ENCODE results near the gene KSR1. TPM values are rescaled to one million over a fixed set of nuclear protein-coding genes. Genes with fewer than 3 reads are reported as not detected.

The KSR1 gene
- total and polyA plus RNA-seq, 2 donors = 22.7 to 27.3 TPM

GRCh38 chr17:27452828-27453227 is 3.4 kb upstream of the KSR1 start:
- no peak for DNase-seq (ENCODE audit: extremely low spot score)
- H3K27ac ChIP-seq (ENCODE audit: low read depth) = no peak overlapping the region
- no peaks in the 10 kb centered on the region for H3K4me1 ChIP-seq (ENCODE audit: insufficient read depth)
- no peaks in the 10 kb centered on the region for H3K36me3 ChIP-seq (ENCODE audit: insufficient read depth)
- H3K4me3 ChIP-seq (ENCODE audit: low read depth, low read length) = no peak overlapping the region
- 50% methylated on average over 5 of the region's 5 CpGs for WGBS

GRCh38 chr17:27453471-27453870 is 2.8 kb upstream of the KSR1 start:
- WGBS = 72% methylated on average over 2 of the region's 2 CpGs
- H3K4me3 ChIP-seq (ENCODE audit: low read depth, low read length) = no peak overlapping the region
- DNase-seq (ENCODE audit: extremely low spot score) = no peak
- no peaks in the 10 kb centered on the region for H3K36me3 ChIP-seq (ENCODE audit: insufficient read depth)
- no peaks in the 10 kb centered on the region for H3K4me1 ChIP-seq (ENCODE audit: insufficient read depth)
- H3K27ac ChIP-seq (ENCODE audit: low read depth) = no peak overlapping the region

GRCh38 chr17:27454089-27454488 is 2.2 kb upstream of the KSR1 start:
- Histone ChIP-seq H3K27ac (ENCODE audit: low read depth) (no peak overlapping the region), H3K36me3 (ENCODE audit: insufficient read depth) (no peaks in the 10 kb centered on the region), H3K4me3 (ENCODE audit: low read depth, low read length) (no peak overlapping the region), H3K4me1 (ENCODE audit: insufficient read depth) (no peaks in the 10 kb centered on the region)
- DNase-seq (ENCODE audit: extremely low spot score) = no peak
- WGBS = 89% methylated on average over 4 of the region's 4 CpGs

GRCh38 chr17:27455236-27455913 is 873 bp upstream of the KSR1 start:
- Histone ChIP-seq H3K4me1 (ENCODE audit: insufficient read depth) (no peaks in the 10 kb centered on the region), H3K27ac (ENCODE audit: low read depth) (no peak overlapping the region), H3K36me3 (ENCODE audit: insufficient read depth) (no peaks in the 10 kb centered on the region), H3K4me3 (ENCODE audit: low read depth, low read length) (peak overlapping the region; percentile 83)
- DNase-seq (ENCODE audit: extremely low spot score) = no peak
- 27% methylated on average over 12 of the region's 12 CpGs for WGBS

GRCh38 chr17:27456681-27457359 is 572 bp downstream of the KSR1 start:
- no peak for DNase-seq (ENCODE audit: extremely low spot score)
- H3K4me3 ChIP-seq (ENCODE audit: low read depth, low read length) = peak overlapping the region; percentile 83
- H3K4me1 ChIP-seq (ENCODE audit: insufficient read depth) = no peaks in the 10 kb centered on the region
- H3K27ac ChIP-seq (ENCODE audit: low read depth) = peak overlapping the region; percentile 59
- 2% methylated on average over 57 of the region's 57 CpGs for WGBS
- H3K36me3 ChIP-seq (ENCODE audit: insufficient read depth) = no peaks in the 10 kb centered on the region

GRCh38 chr17:27457360-27457715 is 1.1 kb downstream of the KSR1 start:
- Histone ChIP-seq H3K4me1 (ENCODE audit: insufficient read depth) (no peaks in the 10 kb centered on the region), H3K4me3 (ENCODE audit: low read depth, low read length) (peak overlapping the region; percentile 83), H3K27ac (ENCODE audit: low read depth) (no peak overlapping the region), H3K36me3 (ENCODE audit: insufficient read depth) (no peaks in the 10 kb centered on the region)
- no peak for DNase-seq (ENCODE audit: extremely low spot score)
- 18% methylated on average over 8 of the region's 8 CpGs for WGBS

GRCh38 chr17:27457731-27458523 is 1.7 kb downstream of the KSR1 start:
- WGBS = 50% methylated on average over 14 of the region's 14 CpGs
- Histone ChIP-seq H3K27ac (ENCODE audit: low read depth) (no peak overlapping the region), H3K36me3 (ENCODE audit: insufficient read depth) (no peaks in the 10 kb centered on the region), H3K4me1 (ENCODE audit: insufficient read depth) (no peaks in the 10 kb centered on the region), H3K4me3 (ENCODE audit: low read depth, low read length) (no peak overlapping the region)
- DNase-seq (ENCODE audit: extremely low spot score) = no peak

- H3K4me3 ChIP-seq (ENCODE audit: low read depth, low read length) = no peak overlapping the region
- no peaks in the 10 kb centered on the region for H3K4me1 ChIP-seq (ENCODE audit: insufficient read depth)
- no peak for DNase-seq (ENCODE audit: extremely low spot score)
- no peak overlapping the region for H3K27ac ChIP-seq (ENCODE audit: low read depth)
- H3K36me3 ChIP-seq (ENCODE audit: insufficient read depth) = no peaks in the 10 kb centered on the region
- WGBS = 67% methylated on average over 6 of the region's 6 CpGs
Observed at GRCh38 chr17:27458524-27458908, 2.3 kb downstream of the KSR1 start.

- Histone ChIP-seq H3K4me1 (ENCODE audit: insufficient read depth) (no peaks in the 10 kb centered on the region), H3K27ac (ENCODE audit: low read depth) (no peak overlapping the region), H3K36me3 (ENCODE audit: insufficient read depth) (no peaks in the 10 kb centered on the region), H3K4me3 (ENCODE audit: low read depth, low read length) (no peak overlapping the region)
- no peak for DNase-seq (ENCODE audit: extremely low spot score)
- WGBS = 61% methylated on average over 7 of the region's 7 CpGs
Observed at GRCh38 chr17:27459433-27459832, 3.2 kb downstream of the KSR1 start.

- Histone ChIP-seq H3K4me1 (ENCODE audit: insufficient read depth) (no peaks in the 10 kb centered on the region), H3K27ac (ENCODE audit: low read depth) (no peak overlapping the region), H3K36me3 (ENCODE audit: insufficient read depth) (no peaks in the 10 kb centered on the region), H3K4me3 (ENCODE audit: low read depth, low read length) (no peak overlapping the region)
- 68% methylated on average over 6 of the region's 6 CpGs for WGBS
- no peak for DNase-seq (ENCODE audit: extremely low spot score)
Observed at GRCh38 chr17:27460196-27460725, 4.0 kb downstream of the KSR1 start.

- WGBS = 67% methylated on average over 10 of the region's 10 CpGs
- H3K4me1 ChIP-seq (ENCODE audit: insufficient read depth) = no peaks in the 10 kb centered on the region
- no peaks in the 10 kb centered on the region for H3K36me3 ChIP-seq (ENCODE audit: insufficient read depth)
- no peak overlapping the region for H3K4me3 ChIP-seq (ENCODE audit: low read depth, low read length)
- no peak overlapping the region for H3K27ac ChIP-seq (ENCODE audit: low read depth)
- DNase-seq (ENCODE audit: extremely low spot score) = no peak
Observed at GRCh38 chr17:27461192-27461859, 5.1 kb downstream of the KSR1 start.

GRCh38 chr17:27462149-27462548 is 5.9 kb downstream of the KSR1 start:
- H3K4me1 ChIP-seq (ENCODE audit: insufficient read depth) = no peaks in the 10 kb centered on the region
- no peaks in the 10 kb centered on the region for H3K36me3 ChIP-seq (ENCODE audit: insufficient read depth)
- no peak for DNase-seq (ENCODE audit: extremely low spot score)
- 95% methylated on average over 6 of the region's 6 CpGs for WGBS
- H3K27ac ChIP-seq (ENCODE audit: low read depth) = no peak overlapping the region
- no peak overlapping the region for H3K4me3 ChIP-seq (ENCODE audit: low read depth, low read length)

GRCh38 chr17:27462714-27463113 is 6.5 kb downstream of the KSR1 start:
- Histone ChIP-seq H3K4me1 (ENCODE audit: insufficient read depth) (no peaks in the 10 kb centered on the region), H3K36me3 (ENCODE audit: insufficient read depth) (no peaks in the 10 kb centered on the region), H3K4me3 (ENCODE audit: low read depth, low read length) (no peak overlapping the region), H3K27ac (ENCODE audit: low read depth) (no peak overlapping the region)
- WGBS = 90% methylated on average over 3 of the region's 3 CpGs
- no peak for DNase-seq (ENCODE audit: extremely low spot score)
